HCT116 (cell line): Measurements from ENCODE around the gene ITGAV.

Experiments
- EZH2 ChIP-seq: fragments of 200-600 bp; sonication (generic); IDR thresholded peaks from 2 replicates; pipeline ENCODE4 v1.6.1; 2017; ENCODE audit warnings: antibody characterized with exemption, mixed run types
- EZH2phosphoT487 ChIP-seq: fragments of 200-600 bp; IDR thresholded peaks from 2 replicates; pipeline ENCODE4 v1.6.1; 2018; ENCODE audit warnings: antibody characterized with exemption, borderline replicate concordance
- JUND ChIP-seq: IDR thresholded peaks from 2 replicates; pipeline ENCODE4 v1.6.1; 2012
- POLR2AphosphoS5 ChIP-seq: IDR thresholded peaks from 2 replicates; pipeline ENCODE4 v1.6.1; 2011; ENCODE audit warnings: mild to moderate bottlenecking, low read depth, low read length, moderate library complexity
- YY1 ChIP-seq: IDR thresholded peaks from 2 replicates; pipeline ENCODE4 v1.6.1; 2011; ENCODE audit warnings: low read length, low read depth, moderate library complexity, mild to moderate bottlenecking; ENCODE audit not compliant: insufficient replicate concordance; ENCODE audit errors: extremely low read depth
- ZFX ChIP-seq: fragments of 450-650 bp; IDR thresholded peaks from 2 replicates; pipeline ENCODE4 v1.6.1; 2017
- TF ChIP-seq, protein P1 (sequence below), 3 experiments: fragments of 200-600 bp in 1 of 3; sonication (generic) in 1 of 3; IDR thresholded peaks in 2 of 3; conservative IDR thresholded peaks in 1 of 3; 2 replicates each; pipeline ENCODE4 v1.5.1; 2012 to 2017; ENCODE audit warnings: low read depth in 2 of 3, low read length in 2 of 3, antibody characterized with exemption in 1 of 3, borderline replicate concordance in 1 of 3, control low read depth in 1 of 3, mild to moderate bottlenecking in 1 of 3, mixed read lengths in 1 of 3, mixed run types in 1 of 3, moderate library complexity in 1 of 3; ENCODE audit not compliant: insufficient read depth in 1 of 3
- TF ChIP-seq, protein P2 (sequence below): IDR thresholded peaks from 2 replicates; pipeline ENCODE4 v1.6.1; 2012
- TF ChIP-seq, protein P3 (sequence below): IDR thresholded peaks from 2 replicates; pipeline ENCODE4 v1.6.1; 2012; ENCODE audit warnings: low read depth

DNA sequence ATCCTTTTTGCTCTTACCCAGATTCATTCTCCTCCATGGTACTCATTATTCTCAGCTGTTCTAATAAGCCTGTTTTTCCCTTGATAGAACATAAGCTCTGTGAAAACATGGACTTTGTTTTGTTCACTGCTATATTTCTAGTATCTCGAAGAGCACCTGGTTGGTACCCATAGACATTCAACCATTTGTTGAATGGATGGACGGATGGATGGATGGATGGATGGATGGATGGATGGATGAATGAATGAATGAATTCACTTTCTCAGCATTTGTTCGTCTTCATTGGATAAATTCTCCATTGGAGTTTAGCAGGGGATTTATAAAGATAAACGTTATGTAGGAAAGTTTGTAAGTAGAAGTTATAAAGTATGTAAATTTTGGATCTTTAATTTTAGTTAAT lies 106.9 kb downstream of the ITGAV start:
- TF ChIP-seq, protein P1, sequence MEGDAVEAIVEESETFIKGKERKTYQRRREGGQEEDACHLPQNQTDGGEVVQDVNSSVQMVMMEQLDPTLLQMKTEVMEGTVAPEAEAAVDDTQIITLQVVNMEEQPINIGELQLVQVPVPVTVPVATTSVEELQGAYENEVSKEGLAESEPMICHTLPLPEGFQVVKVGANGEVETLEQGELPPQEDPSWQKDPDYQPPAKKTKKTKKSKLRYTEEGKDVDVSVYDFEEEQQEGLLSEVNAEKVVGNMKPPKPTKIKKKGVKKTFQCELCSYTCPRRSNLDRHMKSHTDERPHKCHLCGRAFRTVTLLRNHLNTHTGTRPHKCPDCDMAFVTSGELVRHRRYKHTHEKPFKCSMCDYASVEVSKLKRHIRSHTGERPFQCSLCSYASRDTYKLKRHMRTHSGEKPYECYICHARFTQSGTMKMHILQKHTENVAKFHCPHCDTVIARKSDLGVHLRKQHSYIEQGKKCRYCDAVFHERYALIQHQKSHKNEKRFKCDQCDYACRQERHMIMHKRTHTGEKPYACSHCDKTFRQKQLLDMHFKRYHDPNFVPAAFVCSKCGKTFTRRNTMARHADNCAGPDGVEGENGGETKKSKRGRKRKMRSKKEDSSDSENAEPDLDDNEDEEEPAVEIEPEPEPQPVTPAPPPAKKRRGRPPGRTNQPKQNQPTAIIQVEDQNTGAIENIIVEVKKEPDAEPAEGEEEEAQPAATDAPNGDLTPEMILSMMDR (IDR thresholded peaks at IDR 0.05 in 2 of 3, conservative IDR thresholded peaks at IDR 0.05 in 1 of 3; ENCODE audit: borderline replicate concordance in 1 of 3, insufficient read depth in 1 of 3, low read depth in 2 of 3, low read length in 2 of 3), result no peak
- TF ChIP-seq POLR2AphosphoS5 (no peak), EZH2 (no peak), JUND (no peak), ZFX (no peak), YY1 (no peak), EZH2phosphoT487 (no peak)
- TF ChIP-seq, protein P2, sequence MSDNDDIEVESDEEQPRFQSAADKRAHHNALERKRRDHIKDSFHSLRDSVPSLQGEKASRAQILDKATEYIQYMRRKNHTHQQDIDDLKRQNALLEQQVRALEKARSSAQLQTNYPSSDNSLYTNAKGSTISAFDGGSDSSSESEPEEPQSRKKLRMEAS, result no peak
- TF ChIP-seq, protein P3, sequence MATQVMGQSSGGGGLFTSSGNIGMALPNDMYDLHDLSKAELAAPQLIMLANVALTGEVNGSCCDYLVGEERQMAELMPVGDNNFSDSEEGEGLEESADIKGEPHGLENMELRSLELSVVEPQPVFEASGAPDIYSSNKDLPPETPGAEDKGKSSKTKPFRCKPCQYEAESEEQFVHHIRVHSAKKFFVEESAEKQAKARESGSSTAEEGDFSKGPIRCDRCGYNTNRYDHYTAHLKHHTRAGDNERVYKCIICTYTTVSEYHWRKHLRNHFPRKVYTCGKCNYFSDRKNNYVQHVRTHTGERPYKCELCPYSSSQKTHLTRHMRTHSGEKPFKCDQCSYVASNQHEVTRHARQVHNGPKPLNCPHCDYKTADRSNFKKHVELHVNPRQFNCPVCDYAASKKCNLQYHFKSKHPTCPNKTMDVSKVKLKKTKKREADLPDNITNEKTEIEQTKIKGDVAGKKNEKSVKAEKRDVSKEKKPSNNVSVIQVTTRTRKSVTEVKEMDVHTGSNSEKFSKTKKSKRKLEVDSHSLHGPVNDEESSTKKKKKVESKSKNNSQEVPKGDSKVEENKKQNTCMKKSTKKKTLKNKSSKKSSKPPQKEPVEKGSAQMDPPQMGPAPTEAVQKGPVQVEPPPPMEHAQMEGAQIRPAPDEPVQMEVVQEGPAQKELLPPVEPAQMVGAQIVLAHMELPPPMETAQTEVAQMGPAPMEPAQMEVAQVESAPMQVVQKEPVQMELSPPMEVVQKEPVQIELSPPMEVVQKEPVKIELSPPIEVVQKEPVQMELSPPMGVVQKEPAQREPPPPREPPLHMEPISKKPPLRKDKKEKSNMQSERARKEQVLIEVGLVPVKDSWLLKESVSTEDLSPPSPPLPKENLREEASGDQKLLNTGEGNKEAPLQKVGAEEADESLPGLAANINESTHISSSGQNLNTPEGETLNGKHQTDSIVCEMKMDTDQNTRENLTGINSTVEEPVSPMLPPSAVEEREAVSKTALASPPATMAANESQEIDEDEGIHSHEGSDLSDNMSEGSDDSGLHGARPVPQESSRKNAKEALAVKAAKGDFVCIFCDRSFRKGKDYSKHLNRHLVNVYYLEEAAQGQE, result no peak
